Stimulated activated CD8-positive, alpha-beta memory T cell treated with anti-CD3 and anti-CD28 coated beads, Interleukin-7, amount 100 ng/mL, for 24 hours (primary cell): ENCODE data around the gene MEN1.

Experiments used
- DNase-seq: peaks from one replicate; pipeline ENCODE4 v3.0.0-alpha.2; 2020; ENCODE audit warnings: low read depth

The MEN1 gene

GRCh38 chr11:64810271-64810890 is at the start of gene MEN1:
Gene MEN1, minus strand, starts transcription at chr11:64810551. Its CDS starts 442 bp downstream, at chr11:64810109.
- DNase-seq = peak; percentile 66

GRCh38 chr11:64859542-64860414 is 49.4 kb upstream of the MEN1 start:
- no peak for DNase-seq

- no peak for DNase-seq
Measured at GRCh38 chr11:64858467-64859263, 48.3 kb upstream of the MEN1 start.

GRCh38 chr11:64857485-64857884 is 47.1 kb upstream of the MEN1 start:
- DNase-seq = no peak

- no peak for DNase-seq
Measured at GRCh38 chr11:64856382-64857227, 46.3 kb upstream of the MEN1 start.

- DNase-seq = no peak
Measured at GRCh38 chr11:64855596-64856304, 45.4 kb upstream of the MEN1 start.

- DNase-seq = no peak
Measured at GRCh38 chr11:64854534-64855502, 44.5 kb upstream of the MEN1 start.

GRCh38 chr11:64854157-64854533 is 43.8 kb upstream of the MEN1 start:
- DNase-seq = no peak

GRCh38 chr11:64853709-64854108 is 43.4 kb upstream of the MEN1 start:
- no peak for DNase-seq

- DNase-seq = no peak
Measured at GRCh38 chr11:64852804-64853509, 42.6 kb upstream of the MEN1 start.

- no peak for DNase-seq
Measured at GRCh38 chr11:64851831-64852351, 41.5 kb upstream of the MEN1 start.

GRCh38 chr11:64850979-64851567 is 40.7 kb upstream of the MEN1 start:
- DNase-seq = no peak

GRCh38 chr11:64849598-64850356 is 39.4 kb upstream of the MEN1 start:
- DNase-seq = no peak

- no peak for DNase-seq
Measured at GRCh38 chr11:64848826-64849597, 38.7 kb upstream of the MEN1 start.

GRCh38 chr11:64848214-64848825 is 38.0 kb upstream of the MEN1 start:
- no peak for DNase-seq

GRCh38 chr11:64846998-64847666 is 36.8 kb upstream of the MEN1 start:
- peak; percentile 91 for DNase-seq
